Colon (tissue), 2 donors: Measurements from ENCODE around the gene SETD6.
"Not testable (repeated sequence)": the region's sequence is repeated elsewhere in the genome, so short reads cannot be mapped to it uniquely, and the experiment has no call there.

Experiments
- FAIRE-seq: peaks from 2 replicates; lab custom pipeline; 2012; peaks lifted over from hg19 to GRCh38; lab: Jason Lieb, UNC
- donor health status: control.
- donor health status: control.

The SETD6 gene

GRCh38 chr16:58515125-58515870 lies at the start of gene SETD6:
SETD6 (plus strand) TSS chr16:58515517; CDS start chr16:58515538, 21 bp downstream.
- FAIRE-seq = no peak

DNA sequence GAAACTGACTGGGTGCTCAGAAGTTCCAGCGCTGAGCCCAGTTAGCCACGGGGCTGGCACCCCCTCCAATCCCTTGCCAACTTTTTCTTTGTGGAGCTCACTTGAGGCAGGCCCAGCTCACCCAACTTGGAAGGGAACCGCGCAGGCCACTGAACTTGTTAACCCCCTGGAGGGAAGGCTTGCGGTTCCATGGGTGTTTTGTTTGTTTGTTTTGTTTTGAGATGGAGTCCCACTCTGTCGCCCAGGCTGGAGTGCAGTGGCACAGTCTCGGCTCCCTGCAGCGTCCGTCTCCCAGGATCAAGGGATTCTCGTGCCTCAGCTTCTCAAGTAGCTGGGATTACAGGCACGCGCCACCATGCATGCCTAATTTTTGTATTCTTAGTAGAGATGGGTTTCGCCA lies 49.5 kb upstream of the SETD6 start:
- no peak for FAIRE-seq

GRCh38 chr16:58466396-58466795 lies 48.9 kb upstream of the SETD6 start:
- no peak for FAIRE-seq

DNA sequence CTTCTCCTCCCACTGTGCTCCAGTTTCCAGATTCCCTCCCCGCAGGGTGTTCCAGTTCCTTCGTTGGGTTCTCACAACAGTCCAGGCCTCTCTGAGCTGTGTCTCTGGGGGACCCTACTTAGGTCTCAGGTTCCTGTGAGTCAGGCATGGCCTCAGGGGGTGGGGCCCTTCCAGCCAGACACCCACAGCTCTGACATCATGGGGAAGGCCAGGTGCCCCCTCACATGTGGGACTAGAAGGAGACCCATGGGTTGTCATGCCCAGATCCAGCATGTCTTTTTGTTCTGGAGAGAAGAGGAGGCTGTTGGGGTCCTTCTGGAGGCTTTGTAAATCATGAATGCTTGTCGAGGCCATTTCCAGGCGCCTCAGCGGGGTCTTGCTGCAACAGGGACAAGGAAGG lies 47.4 kb upstream of the SETD6 start:
- FAIRE-seq = no peak

GRCh38 chr16:58471209-58471975 lies 43.9 kb upstream of the SETD6 start:
- FAIRE-seq = no peak

GRCh38 chr16:58472266-58472665 lies 43.1 kb upstream of the SETD6 start:
- FAIRE-seq = no peak

DNA sequence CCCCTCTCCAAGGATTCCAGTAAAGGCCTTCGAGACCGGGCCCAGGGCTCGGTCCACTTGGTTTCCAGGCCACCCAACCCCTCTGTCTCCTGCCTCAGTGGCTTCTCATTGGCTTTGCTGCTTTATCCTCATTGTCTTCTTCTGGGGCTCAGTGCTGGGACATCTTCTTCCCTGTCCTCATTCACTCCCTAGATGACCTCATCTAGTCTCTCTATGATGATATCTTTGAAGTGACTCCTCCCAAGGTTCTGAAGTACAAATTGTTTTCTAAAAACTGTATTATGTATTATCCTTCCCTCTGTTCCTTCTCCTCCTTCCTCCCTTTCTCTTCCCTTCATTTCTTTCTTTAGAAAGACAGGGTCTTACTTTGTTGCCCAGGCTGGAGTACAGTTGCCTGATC lies 42.5 kb upstream of the SETD6 start:
- FAIRE-seq = no peak

DNA sequence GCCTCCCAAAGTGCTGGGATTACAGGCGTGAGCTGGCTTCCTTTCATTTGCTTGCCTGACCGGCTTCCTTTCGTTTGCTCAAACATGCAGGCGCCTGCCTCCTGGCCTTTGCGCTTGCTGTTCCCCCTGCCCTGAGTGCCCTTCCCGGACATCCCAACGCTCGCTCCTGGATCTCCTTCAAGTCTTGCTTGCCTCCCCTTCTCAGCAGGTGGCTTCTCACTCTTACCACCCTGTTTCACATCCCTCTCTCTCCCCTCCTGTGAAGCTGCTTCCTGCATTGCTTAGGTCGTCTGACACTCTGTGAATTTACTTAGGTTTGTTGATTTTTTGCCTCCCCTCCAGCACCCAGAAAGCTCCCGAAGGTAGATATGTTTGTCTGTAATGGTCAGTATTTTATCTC lies 41.0 kb upstream of the SETD6 start:
- no peak for FAIRE-seq

DNA sequence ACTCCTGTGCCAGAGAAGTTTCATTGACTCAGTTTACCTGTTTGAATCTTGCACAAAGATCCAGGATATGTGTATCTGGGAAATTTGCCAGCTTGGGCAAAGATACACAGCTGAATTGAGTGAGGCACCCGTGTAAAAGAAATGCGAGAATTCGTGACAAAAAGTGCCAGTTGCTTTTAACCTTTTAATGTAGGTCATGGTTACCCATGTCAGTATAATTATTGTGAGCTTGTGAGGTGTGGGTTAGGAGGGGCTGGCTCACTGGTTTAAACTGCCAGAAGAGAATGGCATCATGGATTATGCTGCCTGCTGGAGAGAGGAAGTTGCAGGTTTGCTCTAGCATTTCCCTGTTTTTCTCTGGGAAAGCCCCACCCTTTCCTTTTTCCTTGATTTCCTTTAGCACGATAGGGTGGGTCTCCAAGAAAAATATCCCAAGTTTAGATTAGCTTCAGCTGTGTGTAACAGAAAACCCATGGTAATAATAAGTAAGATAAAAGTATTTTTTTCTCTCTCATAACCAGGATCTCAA lies 40.2 kb upstream of the SETD6 start:
- FAIRE-seq = no peak

DNA sequence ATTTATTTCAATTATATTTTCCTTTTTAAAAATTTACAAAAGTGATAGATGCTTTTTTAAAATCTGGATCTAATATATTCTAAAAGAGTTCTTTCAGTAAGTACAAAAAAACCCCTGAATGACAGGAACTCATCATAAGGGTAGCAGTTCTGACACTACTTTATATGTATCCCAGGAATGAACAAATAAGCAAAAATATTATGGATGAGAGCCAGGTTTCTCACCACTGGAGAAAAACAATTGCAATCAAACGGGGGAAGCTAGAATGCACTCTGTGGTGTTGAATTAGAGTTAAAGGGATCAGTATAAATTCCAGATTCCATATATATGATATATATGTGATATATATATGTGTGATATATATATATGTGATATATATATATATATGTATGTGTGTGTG lies 38.5 kb upstream of the SETD6 start:
- no peak for FAIRE-seq

DNA sequence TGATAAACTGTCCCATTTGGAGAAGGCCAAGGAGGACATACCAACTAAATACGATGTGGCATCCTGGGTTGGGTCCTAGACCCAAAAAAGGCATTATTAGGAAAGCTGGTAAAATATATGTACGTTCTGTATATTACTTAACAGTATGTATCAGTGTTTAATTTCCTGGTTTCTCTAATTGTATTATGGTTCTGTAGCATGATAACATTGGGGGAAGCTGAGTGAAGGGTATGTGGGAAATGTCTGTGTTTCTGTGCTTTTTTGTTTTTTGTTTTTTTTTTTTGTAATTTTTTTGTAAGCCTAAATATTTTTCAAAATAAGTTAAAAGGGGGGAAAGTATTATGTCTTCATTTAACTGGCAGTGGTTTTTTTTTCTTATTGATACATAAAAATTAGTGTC lies 36.9 kb upstream of the SETD6 start:
- FAIRE-seq = no peak

DNA sequence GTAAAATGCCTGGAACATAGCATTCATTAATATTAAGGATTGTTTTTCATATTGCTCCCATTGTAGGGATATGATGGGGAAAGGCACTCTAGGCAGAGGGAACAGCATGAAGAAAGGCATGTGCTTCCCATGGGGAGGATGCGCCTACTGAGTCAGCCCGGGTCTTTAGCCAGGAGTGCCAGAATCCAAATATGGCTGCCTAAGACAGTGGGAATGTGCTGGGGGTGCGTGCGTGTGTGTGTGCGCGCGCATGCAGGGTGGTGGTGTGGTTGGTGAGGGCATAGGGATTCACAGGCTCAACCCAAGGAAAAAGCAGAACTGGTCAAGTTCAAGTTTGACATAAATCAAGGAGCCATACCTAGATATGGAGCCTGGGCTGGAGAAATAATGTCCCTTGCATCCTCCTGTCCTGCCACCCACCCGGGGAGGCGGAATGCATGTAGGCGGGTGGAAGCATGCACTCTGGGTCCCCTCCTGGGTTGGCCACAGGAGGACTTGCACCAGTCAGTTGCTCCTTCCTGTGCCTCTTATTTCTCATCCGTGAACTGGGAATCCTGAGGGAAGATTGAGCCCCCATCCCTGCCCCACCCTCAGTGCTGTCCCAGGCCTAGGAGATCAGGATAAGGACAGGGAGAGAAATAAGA lies 34.0 kb upstream of the SETD6 start:
- FAIRE-seq = no peak

GRCh38 chr16:58481931-58482330 lies 33.4 kb upstream of the SETD6 start:
- FAIRE-seq = no peak

DNA sequence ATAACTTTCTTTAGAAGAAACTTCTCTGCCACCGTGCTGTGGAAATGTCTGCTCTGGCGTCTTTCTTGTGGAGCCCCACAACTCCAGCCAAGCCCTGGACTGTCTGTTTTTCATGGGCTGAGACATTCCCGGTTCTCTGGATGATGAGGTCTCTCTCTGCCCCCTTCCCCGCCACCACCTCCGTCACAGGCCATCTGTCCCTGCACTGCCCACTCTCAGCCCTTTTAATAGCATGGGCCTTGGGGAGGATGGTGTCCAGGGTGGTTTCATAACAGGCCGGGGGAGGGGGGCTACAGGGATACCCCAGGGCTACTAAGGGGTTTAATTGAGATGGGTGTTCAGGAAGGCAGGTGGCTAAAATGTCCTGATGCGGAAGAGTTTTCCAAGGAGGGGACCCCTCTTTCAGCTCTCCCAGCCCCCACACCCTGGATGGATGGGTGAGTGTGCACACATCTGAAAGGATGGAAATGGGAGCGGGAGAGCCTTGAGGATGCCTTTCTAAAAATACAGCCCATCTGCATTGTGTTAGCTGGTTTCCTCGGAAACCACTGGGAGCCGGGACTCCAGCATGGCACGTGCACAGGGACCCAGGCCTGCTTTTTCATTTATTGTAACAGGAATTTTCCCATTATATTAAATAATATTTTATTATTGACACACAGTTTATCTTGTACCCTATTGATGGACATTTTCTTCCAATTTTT lies 30.0 kb upstream of the SETD6 start:
- no peak for FAIRE-seq

DNA sequence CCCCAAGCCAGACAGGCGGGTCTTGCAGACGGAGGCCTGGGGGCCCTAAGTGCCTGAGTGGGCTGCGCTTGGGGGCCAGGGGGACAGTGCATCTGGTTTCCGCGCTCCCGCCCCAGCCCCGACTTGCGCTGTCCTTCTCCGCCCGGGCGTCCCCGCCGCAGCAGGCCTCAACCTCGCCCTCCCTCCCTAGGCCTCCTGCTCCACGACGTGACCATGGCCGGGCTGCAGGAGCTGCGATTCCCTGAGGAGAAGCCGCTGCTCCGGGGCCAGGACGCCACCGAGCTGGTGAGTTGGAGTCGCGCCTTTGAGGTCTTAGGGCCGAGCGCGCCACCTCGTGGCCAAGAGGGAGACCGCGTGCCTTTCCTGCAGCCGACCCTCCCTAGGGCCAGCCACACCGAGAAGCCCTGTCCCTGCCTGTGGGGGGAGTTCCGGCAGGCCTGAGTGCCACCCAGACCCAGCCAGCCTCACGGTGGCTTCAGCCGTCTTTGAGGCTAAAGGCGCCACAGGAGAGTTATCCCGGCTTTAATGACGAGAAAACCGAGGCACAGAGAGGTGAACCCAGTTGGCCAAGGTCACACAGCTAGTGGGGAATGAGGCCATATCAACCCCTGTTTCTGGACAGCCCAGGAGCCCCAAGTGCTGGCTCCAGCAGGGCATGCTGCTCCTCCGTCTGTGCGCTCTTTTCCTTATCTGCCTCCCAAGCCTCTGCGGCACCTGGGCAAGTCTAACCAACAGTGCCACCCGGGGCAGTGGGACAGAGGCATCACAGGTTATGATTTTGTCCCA lies 27.6 kb upstream of the SETD6 start:
- FAIRE-seq = no peak

DNA sequence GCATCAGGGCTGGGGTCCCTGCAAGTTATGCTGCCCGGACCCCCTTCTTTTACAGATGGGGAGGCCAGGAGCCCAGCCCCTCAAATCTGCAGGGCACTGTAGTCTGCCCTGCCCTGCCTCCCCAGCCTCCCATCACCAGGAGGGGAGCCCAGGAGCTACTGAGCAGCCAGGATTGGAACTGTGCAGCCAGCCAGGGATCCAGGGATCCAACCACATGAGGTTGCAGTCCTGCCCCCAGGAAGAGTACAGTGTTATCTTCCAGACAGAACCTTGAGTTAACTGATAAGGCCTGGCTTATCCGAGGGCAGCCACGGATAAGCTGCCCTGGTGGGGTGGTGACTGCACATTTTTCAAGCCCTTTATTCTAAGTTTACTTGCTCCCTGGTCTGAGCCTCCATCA lies 26.8 kb upstream of the SETD6 start:
- no peak for FAIRE-seq

GRCh38 chr16:58490065-58490464 lies 25.3 kb upstream of the SETD6 start:
- FAIRE-seq = no peak

DNA sequence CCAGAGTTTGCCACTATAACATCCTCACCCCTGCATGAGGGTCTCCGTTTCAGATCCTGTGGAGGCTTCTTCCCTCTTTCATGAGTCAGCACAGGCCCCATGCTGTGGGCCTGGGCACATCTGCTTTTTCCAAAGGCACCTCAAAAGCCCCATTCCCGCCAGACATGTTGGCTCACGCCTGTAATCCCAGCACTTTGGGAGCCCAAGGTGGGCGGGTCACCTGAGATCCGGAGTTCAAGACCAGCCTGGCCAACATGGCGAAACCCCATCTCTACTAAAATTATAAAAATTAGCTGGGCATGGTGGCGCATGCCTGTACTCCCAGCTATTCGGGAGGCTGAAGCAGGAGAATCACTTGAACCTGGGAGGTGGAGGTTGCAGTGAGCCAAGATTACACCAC lies 24.8 kb upstream of the SETD6 start:
- FAIRE-seq = not testable (repeated sequence)

GRCh38 chr16:58492066-58492465 lies 23.3 kb upstream of the SETD6 start:
- no peak for FAIRE-seq

DNA sequence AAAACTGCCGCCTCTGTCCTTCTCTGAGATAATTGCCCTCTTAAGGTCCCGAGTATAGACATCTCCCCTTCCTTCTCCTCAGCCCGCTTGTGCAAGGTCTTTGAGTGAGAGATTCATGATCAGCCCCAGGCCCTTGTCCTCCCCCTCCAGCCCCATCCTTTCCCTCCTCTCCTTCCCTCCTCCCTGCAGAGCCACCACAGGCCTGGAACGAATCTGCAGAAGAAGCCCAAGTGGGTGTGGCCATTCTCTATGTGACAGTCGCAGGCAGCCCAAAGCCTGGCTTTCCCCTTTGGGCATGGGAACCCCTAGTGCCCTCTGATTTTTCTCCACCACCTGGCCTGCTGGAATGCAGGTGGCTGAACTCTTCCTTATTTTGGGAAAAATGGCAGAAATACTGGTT lies 22.6 kb upstream of the SETD6 start:
- no peak for FAIRE-seq

- FAIRE-seq = no peak
Observed at GRCh38 chr16:58493756-58494431, 21.4 kb upstream of the SETD6 start.
